Measurements from ENCODE around the gene PPP1R12C.
A peak's percentile ranks its signal among the peaks of the same experiment; 100 is the strongest.

PPP1R12C gene

DNA sequence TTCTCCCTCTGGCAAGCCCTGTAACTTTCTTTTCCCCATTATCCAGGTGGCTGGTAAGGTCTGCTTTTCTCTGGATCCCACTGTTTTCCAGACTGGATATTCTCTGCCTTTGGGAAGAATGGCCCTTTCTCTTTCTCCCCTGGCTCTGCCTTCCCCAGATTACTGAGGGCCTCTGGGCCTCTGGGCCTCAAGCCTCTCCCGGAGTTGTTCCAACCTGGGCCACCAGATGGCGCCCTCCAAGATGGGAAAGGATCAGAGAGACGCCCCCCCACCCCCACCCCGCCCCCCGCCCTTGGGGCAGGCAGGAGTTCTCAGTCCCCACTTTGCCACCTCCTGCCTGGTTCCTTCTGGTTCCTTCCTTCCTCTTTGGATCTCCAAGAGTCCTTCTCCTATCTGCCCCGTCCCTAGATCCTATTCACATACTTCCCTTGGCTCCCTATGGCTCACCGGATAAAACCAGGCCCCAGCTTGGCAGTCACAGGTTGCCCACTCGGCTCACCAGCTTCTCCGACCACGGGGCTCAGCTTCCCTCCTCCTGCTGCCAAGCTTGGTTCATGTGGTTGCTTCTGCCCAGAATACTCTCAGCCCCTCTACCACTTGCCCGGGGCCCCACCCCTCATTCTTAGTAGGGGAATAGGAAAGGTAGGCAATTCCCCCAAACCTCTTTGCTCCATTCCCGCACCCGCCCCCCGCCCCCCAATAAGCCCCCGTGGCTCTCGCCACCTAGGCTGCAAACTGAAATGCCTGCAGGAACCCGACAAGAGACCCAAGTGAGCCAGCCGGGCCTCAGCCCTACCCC, 28.7 kb downstream of the PPP1R12C start:
- no peak for DNase-seq (ENCODE audit: low read depth)
- H3K4me3 ChIP-seq (ENCODE audit: low read depth, low read length): no peak overlapping the region
- TF ChIP-seq, protein P1, sequence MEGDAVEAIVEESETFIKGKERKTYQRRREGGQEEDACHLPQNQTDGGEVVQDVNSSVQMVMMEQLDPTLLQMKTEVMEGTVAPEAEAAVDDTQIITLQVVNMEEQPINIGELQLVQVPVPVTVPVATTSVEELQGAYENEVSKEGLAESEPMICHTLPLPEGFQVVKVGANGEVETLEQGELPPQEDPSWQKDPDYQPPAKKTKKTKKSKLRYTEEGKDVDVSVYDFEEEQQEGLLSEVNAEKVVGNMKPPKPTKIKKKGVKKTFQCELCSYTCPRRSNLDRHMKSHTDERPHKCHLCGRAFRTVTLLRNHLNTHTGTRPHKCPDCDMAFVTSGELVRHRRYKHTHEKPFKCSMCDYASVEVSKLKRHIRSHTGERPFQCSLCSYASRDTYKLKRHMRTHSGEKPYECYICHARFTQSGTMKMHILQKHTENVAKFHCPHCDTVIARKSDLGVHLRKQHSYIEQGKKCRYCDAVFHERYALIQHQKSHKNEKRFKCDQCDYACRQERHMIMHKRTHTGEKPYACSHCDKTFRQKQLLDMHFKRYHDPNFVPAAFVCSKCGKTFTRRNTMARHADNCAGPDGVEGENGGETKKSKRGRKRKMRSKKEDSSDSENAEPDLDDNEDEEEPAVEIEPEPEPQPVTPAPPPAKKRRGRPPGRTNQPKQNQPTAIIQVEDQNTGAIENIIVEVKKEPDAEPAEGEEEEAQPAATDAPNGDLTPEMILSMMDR (IDR thresholded peaks at IDR 0.05; ENCODE audit: control insufficient read depth, extremely low read depth, insufficient read depth): peak; percentile 63

DNA sequence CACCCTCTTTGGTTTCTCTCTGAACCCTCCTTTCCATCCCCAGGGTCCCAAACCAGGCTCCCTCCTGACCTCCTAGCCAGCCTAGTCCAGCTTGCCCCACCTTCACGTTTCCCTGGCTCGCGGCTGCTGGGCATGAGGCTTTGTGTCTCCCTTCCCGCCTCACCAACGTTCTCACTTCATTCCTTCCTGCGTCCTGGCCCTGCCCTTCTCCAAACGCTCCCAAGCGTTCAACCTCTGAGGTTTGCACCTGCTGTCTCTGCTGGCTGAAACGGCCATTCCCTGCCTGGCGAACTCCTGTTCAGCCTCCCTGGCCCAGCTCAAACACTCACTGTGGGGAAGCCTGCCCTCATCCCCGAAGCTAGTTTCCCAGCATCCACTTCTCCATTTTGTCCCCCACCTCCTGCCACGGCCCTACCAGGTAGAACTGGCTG, 29.4 kb downstream of the PPP1R12C start:
- DNase-seq (ENCODE audit: low read depth): no peak
- TF ChIP-seq, protein P1 (IDR thresholded peaks at IDR 0.05; ENCODE audit: control insufficient read depth, extremely low read depth, insufficient read depth): no peak
- H3K4me3 ChIP-seq (ENCODE audit: low read depth, low read length): no peak overlapping the region

DNA sequence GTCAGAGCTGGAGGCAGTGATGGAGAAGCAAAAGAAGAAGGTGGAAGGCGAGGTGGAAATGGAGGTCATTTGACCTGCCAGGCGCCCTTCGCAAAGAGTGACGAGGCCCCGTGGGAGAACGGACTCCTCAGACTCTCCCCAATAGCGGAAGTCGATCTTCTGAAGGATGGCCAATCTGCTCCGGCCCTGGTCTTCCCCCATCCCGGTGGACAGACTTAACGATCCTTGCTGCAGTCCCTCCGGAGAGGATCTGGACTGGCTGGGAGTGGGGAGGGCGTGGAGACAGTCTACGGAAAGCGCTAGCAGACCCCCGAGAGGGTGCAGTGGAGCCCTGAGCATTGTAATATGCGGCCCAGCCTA, 29.9 kb downstream of the PPP1R12C start:
- no peak overlapping the region for H3K4me3 ChIP-seq (ENCODE audit: low read depth, low read length)
- DNase-seq (ENCODE audit: low read depth): no peak
- TF ChIP-seq, protein P1 (IDR thresholded peaks at IDR 0.05; ENCODE audit: control insufficient read depth, extremely low read depth, insufficient read depth): no peak

DNA sequence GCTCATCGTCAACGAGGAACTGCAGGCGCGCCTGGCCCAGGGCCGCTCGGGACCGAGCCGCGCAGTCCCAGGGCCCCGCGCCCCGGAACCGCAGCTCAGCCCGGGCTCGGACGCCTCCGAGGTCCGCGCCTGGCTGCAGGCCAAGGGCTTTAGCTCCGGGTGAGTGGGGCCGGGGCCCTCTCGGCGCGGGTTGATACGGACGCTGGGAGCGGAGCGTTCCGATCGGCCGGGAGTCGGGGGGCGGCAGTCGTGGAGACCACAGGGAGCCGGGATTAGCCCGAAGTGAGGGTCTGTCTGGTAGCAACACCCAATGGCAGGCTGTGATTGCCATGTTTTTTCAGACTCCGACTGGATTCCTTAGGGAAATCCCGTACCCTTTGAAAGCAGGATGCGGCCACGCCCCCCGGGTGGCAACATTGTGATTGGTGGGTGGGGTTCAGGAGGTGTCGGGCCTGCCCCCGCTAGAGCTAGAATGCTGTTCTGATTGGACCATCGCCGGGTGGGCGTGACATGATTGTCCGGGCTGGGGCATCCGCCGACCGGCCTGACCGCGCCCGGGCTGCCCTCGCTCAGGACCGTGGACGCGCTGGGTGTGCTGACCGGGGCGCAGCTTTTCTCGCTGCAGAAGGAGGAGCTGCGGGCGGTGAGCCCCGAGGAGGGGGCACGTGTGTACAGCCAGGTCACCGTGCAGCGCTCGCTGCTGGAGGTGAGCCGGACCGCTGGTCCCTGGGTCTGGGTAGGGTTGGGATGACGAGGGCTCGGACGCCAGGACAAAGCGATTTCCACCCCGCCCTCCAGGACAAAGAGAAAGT, 30.5 kb downstream of the PPP1R12C start:
- no peak for DNase-seq (ENCODE audit: low read depth)
- no peak overlapping the region for H3K4me3 ChIP-seq (ENCODE audit: low read depth, low read length)
- TF ChIP-seq, protein P1 (IDR thresholded peaks at IDR 0.05; ENCODE audit: control insufficient read depth, extremely low read depth, insufficient read depth): no peak

DNA sequence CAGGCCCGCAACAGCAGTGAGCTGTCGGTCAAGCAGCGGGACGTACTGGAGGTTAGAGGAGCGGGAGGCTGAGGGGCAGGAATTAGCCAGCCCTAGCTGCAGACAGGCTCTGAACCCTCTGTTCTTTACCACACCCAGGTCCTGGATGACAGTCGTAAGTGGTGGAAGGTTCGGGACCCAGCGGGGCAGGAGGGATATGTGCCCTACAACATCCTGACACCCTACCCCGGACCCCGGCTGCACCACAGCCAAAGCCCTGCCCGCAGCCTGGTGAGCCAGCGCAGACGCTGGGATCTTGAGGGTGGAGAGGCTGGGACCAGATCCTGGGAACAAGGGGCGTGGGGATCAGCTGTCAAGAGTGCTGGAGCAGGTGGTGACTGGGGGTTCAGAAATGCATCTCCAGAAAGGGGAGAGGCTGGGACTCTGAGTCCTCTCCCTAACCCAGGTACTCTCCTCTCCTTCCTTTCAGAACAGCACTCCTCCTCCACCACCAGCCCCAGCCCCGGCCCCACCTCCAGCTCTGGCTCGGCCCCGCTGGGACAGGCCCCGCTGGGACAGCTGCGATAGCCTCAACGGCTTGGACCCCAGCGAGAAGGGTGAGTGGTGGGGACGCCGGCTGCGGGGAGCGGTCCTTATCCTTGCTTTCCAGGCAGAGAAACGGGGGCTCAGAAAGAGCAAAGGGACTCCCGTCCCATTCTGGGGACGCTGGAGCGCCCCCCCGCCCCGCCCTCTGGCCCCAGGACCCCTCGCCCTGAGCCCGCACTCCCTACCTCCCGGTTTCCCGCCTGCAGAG, 31.3 kb downstream of the PPP1R12C start:
- TF ChIP-seq, protein P1 (IDR thresholded peaks at IDR 0.05; ENCODE audit: control insufficient read depth, extremely low read depth, insufficient read depth): no peak
- no peak overlapping the region for H3K4me3 ChIP-seq (ENCODE audit: low read depth, low read length)
- no peak for DNase-seq (ENCODE audit: low read depth)

DNA sequence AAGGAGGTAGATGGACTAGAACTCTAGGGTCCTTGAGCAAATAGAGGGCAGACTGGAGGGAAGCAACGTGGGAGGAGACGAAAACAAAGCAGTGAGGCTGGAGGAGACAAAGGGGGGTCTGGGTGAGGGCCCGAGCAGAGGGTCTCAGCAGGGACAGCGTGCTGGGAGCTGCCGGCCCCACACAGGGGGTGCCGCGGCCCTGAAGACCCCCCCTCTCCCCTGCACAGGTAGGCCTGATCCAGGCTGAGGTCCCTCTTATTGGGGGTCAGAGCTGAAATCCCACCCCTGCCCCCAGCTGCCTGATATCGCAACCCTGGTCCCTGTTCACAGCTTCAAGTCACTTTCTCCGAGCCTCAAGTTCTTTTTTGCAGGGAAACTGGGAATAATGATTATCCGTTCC, 33.0 kb downstream of the PPP1R12C start:
- no peak for DNase-seq (ENCODE audit: low read depth)
- no peak overlapping the region for H3K4me3 ChIP-seq (ENCODE audit: low read depth, low read length)
- TF ChIP-seq, protein P1 (IDR thresholded peaks at IDR 0.05; ENCODE audit: control insufficient read depth, extremely low read depth, insufficient read depth): no peak

Data from LNCaP clone FGC (cell line).